GM21825 (cell line): Measurements from ENCODE around the gene KCTD2.
"Not testable (repeated sequence)": the region's sequence is repeated elsewhere in the genome, so short reads cannot be mapped to it uniquely, and the experiment has no call there.

Source experiments
- ATAC-seq: cut with Tn5 transposase; IDR thresholded peaks from one replicate; pipeline ENCODE4 v1.9.1; 2021; ENCODE audit warnings: mild to moderate bottlenecking, moderate library complexity; ENCODE audit not compliant: unreplicated experiment

The KCTD2 gene

DNA sequence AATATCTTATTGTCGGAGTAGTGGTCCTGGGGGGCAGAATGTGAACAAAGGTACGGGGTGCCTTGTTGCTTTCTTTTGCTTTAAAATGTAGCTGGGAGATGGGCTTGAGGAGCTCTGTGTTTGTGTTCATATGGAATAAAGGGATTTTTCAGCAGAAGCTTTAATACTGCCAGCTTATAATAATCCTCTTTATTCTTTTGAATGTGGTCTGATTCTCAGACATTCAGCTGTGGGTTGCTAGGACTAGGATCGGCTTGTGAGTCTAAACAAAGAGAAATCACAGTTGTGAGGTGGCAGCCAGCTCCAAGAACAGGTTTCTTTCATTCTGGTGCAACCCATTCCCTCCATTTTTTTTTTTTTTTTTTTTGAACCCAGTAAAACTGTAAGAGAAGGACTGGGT, 27.3 kb upstream of the KCTD2 start:
- ATAC-seq: no peak

DNA sequence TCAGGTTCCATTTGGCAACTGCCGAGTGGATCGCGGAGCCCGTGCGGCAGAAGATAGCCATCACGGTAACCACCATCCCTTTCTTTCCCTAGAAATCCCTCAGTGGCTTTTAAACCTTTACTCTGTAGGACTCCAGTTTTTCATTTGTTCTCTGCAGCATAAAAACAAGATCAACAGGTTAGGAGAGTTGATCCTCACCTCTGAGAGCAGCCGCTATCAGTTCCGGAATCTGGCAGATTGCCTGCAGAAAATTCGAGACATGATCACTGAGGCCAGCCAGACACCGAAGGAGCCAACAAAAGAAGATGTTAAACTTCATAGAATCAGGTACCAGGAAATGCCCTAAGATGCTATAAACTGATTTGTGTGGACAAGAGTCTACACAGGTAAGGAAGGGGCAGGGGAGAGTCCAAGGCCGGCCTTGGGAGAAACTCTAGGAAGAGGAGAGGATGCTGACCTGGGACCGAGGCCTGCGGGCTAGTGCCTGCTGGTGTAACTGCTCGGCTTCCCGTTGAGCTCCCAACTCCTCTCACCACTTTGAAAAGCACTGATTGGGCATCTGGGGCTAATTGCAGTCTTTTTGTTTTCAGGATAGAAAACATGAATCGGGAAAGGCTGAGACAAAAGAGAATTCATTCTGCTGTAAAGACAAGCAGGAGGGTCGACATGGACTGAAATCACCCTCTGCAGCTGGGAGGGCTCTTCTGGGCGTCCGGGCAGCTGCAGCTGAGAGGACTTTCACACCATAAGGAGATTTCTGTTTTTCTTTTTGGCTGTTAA, 26.5 kb upstream of the KCTD2 start:
- ATAC-seq: no peak

DNA sequence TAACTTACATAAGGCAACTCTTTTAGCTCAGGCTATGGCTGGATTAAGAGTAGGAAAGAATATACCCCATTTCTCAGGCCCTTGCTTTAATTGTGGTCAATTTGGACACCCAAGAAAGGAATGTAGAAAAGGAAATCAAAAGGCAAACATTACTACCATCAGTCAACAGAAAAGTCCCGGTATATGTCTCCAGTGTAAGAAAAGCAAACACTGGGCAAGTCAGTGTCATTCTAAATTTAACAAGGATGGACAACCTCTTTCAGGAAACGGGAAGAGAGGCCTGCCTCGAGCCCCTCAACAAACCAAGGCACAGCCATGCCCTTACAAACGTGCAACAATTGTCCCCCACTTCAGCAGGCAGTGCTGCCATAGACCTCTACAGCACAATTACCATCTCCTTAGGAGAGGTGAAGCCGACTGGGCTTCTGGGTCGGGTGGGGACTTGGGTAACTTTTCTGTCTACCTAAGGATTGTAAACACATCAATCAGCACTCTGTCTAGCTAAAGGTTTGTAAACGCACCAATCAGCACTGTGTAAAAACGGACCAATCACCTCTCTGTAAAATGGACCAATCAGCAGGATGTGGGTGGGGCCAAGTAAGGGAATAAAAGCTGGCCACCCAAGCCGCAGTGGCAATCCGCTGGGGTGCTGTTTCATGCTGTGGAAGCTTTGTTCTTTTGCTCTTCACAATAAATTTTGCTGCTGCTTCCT, 22.2 kb upstream of the KCTD2 start:
- ATAC-seq: no peak

DNA sequence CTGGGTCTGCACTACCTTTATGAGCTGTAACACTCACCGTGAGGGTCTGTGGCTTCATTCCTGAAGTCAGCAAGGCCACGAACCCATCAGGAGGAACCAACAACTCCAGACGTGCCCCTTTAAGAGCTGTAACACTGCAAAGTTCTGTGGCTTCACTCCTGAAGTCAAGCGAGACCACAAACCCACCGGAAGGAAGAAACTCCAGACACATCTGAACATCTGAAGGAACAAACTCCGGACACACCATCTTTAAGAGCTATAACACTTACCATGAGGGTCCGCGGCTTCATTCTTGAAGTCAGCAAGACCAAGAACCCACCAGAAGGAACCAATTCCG, 21.7 kb upstream of the KCTD2 start:
- ATAC-seq: not testable (repeated sequence)

DNA sequence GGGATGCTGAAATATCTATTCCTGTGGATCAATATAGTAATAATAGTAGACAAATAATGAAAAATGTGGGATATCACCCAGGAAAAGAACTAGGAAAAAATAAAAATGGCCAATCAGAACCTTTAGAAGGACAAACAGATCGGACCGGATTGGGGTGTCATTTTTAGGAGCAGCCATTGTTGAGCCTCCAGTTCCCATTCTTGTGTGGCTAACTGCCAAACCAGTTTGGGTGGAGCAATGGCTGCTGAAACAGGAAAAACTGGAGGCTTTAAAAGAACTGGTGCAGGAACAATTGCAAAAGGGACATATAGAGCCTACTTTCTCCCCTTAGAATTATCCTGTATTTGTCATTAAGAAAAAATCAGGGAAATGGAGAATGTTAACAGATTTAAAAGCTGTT, 20.4 kb upstream of the KCTD2 start:
- ATAC-seq: not testable (repeated sequence)

DNA sequence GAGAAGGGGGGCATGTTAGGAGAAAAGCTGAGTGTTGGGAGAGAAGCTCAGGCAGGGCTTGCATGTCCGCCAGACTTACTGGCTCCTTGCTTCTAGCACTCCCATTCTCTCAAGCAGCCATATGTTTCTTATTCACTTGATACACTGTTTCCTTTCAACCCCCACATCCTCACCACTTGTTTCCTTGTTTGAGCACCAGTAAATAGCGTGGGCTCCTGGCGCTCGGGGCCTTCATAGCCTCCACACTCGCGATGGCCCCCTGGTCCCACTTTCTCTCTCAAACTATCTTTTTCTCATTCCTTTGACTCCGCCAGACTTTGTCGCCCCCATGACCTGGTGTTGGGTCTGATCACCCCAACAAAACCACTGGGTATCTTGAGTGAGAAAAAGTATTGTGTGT, 16.9 kb upstream of the KCTD2 start:
- no peak for ATAC-seq

DNA sequence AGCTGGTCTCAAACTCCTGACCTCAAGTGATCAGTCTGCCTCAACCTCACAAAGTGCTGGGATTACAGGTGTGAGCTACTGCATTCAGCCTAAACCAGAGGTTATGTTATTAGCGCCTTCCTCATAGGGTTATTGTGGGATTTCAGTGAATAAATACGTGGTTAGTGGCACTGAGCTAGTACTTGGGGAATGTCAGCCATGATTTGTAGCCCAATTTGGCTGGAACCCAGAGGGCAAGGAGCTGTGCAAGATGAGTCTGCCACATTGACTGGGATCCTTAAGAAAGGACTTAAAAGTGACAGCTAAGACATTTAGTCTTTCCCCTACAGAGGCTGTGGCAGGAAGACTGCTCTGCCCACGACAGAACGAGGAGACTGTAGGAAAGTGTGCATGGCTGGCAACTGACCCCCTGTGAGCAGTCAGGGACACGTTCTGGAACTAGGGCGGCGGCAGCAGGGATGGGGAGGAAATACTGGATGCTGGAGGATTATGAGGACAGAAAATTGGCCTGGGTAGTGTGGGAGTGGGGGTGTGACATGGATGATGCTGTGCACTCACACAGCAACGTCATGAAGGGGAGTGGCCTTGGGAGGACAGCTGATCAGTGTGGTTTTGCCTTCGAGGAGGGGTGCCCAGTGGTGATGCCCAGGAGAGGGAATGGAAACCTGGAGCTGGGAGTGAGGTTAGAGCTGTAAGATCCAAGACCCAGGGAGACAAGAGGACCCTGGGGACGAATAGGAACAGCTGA, 14.9 kb upstream of the KCTD2 start:
- ATAC-seq: peak; percentile 33

DNA sequence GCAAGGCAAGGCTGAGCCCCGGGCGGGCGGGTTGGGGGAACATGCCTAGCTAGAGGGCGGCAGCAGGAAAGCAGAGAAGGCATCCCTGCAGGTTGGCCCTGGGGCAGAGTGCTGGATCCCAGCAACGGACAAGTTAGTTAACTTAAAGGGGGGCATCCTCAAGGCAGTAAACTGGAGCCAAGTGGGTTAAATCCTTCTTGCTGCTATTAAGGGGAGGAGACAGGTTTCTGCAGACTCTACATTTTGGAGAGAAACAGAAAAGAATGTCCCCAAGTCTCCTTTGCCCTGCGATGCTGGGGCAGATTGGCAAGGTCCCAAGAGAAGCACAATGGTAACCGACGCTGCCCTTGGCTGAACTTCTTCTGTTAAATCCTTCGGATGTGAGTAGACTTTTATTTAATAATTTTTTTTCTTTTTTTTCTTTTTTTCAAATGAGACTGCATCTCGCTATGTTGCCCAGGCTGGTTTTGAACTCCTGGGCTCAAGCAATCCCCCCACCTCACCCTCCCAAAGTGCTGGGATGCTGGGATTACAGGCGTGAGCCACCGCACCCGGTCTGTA, 14.2 kb upstream of the KCTD2 start:
- ATAC-seq: no peak

DNA sequence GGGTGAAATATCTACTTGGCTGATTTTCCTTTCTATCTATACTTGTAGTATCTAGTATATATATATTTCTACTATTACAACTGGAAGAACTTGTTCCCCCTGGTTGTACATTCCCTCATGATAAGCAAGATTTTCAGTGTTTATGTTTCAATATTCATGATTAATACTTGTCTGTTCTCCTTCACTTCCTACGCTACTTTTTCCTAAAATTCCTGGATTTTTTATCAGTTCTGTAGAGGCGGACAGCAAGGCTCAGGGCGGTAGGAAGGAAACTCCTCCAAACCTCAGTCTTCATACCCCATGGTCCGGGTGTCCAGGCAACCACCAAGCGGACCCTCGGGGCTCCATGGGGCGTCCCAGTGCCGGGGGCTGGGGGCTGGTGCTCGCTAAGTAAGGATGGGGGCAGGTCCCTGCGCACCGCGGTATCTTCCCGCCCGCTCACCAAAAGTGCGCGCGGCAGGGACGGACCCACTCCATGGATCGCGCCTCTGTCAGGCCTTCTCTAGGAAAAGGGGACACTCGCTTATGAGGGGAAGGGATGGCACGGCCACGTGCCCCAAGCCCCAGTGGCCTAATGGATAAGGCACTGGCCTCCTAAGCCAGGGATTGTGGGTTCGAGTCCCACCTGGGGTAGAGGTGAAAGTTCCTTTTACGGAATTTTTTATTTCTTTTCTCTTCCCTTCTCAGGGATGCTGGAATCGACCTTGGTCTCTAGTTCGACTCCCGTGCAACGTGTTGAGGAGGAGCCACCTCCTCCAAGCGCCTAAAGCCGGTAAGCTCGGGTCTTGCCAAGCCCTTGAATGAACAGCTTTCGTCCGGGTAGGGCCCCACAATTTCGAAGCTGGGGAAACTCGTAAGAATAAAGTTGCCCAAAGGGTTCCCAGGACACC, 13.4 kb upstream of the KCTD2 start:
- ATAC-seq: peak; percentile 51

DNA sequence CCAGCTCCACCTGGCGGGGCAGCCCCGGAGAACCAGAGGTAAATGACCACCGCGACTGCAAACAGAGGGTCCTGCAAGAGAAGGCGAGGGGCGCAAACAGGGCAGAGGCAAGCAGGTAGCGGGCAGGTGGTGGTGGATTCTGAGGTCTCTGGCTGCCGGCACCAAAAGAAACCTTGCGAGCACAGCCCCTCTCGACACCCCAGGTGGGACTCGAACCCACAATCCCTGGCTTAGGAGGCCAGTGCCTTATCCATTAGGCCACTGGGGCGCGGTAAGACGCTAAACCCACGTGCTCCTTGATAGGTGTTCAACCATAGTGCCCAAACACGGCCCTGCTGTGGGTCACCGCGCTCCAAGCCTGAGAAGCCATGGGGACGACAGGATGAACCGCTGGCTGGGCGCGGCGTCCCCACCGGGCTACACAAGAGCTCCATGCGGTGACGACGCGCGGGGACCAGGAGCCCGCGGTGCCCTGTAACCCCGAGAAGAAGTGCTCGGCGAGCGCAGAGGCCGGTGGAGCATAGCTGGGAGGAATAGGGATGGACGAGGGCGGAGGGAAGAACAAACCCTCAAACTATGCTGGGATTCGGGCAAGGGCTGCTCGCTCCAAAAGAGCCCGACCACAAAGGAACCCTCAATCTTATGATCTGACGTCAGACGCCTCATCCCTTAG, 12.7 kb upstream of the KCTD2 start:
- ATAC-seq: peak; percentile 57

DNA sequence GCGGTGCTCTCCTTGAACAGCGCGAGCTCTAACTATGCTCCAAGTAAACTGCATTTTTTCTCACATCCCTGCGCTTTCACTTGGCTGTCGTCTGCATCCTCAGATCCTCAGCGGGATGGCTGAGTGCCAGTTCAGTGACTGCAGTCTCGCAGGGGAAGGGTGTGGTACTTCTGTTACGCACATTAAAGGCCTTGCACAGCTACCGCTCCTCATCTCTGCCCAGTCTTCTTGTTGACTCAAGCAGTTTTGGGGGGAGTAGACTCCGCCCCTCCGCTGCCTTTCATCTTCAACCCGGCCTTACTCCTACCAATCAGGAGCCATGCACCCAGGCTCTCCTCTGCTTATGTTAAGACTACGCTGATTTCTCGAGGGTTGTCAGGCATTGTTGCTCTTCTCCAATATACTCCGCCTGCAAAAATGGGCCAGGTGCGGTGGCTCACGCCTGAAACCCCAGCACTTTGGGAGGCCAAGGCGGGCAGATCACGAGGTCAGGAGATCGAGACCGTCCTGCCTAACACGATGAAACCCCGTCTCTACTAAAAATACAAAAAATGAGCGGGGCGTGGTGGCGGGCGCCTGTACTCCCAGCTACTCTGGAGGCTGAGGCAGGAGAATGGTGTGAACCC, 10.3 kb upstream of the KCTD2 start:
- ATAC-seq: no peak

DNA sequence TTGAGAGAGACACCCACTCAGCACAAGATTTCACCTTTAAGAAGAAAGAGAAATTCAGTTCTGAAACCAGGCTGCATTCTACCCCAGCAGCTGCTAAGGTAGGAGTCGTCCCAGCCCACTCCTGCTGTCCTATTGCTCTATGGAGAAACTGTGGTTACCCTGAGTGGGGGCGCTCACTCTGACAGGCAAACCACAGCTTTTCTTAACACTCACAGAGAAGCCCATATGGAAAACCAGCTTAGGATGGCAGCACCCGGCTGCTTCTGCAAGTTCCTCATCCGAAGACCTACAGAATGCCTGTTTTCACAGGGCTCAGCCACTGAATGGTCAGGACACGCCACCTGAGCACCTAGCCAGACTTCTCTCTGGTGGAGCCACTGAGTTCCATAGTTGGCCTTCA, 7.8 kb upstream of the KCTD2 start:
- ATAC-seq: no peak

DNA sequence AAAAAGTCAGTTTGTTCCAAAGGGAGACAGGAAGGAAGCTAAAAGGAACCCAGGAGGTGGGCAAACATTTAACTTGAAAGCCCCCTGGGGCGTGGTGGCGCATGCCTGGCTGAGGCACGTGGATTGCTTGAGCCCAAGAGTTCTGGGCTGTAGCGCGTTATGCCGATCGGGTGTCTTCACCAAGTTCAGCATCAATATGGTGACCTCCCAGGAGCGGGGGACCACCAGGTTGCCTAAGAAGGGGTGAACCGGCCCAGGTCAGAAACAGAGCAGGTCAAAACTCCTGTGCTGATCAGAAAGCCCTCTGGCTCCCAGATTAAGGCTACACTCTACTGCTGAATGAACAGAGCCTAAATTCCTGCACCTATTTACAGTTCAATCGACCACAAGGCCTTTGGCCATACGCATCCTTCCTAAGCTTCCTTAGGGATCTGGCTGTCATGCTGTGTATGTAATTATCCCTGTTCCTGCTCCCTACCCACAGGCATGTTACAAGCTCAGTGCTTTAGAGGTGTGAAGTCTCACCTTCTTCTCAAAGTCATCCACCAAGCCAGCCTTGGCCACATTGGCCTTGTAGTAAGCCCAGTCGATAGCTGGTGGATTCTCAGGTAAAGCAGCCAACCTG, 5.3 kb upstream of the KCTD2 start:
- ATAC-seq: no peak

DNA sequence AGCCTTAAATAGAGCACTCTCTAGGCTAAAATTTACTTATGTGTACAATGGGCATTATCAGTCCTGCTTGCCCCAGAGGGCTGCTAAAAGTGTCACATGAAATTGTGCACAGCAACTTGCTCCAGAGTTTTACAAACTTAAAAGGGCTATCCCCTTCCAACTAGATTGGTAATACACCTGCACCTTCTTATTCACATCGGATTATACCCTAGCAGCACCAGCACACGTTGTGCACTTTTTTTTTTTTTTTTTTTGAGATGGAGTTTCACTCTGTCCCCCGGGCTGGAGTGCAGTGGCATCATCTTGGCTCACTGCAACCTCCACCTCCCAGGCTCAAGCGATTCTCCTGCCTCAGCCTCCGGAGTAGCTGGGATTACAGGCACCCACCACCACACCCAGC, 3.2 kb upstream of the KCTD2 start:
- not testable (repeated sequence) for ATAC-seq

DNA sequence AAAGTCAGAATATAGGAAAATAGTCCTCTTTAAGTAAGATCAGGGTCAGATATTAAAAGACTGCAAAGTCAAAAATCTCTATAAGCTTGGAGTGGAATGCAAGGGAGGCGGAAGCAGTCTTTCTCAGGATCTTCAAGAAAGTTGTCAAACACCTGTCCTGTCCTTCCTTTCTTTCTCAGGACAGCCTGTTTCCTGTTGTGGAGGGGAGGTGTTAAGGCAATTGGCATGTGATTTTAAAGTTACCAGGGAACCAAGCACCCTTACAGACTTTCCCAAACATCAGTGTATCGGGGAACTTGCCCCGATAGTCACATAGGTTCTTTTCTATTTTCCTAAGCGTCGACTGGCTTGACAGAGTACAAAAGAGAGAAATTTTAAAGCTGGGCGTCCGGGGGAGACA, 2.3 kb upstream of the KCTD2 start:
- no peak for ATAC-seq

DNA sequence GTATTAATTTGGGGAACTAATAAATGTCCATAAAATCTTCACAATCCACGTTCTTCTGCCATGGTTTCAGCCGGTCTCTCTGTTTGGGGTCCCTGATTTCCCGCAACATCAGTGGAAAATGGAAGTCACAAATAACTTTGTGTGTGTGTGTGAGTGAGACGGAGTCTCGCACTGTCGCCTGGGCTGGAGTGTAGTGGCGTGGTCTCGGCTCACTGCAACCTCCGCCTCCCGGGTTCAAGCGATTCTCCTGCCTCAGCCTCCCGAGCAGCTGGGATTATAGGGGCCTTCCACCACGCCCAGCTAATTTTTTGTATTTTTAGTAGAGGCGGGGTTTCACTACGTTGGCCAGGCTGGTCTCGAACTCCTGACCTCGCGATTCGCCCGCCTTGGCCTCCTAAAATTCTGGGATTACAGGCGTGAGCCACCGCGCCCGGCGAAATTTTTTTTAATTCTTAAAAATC, 1.0 kb upstream of the KCTD2 start:
- ATAC-seq: not testable (repeated sequence)

DNA sequence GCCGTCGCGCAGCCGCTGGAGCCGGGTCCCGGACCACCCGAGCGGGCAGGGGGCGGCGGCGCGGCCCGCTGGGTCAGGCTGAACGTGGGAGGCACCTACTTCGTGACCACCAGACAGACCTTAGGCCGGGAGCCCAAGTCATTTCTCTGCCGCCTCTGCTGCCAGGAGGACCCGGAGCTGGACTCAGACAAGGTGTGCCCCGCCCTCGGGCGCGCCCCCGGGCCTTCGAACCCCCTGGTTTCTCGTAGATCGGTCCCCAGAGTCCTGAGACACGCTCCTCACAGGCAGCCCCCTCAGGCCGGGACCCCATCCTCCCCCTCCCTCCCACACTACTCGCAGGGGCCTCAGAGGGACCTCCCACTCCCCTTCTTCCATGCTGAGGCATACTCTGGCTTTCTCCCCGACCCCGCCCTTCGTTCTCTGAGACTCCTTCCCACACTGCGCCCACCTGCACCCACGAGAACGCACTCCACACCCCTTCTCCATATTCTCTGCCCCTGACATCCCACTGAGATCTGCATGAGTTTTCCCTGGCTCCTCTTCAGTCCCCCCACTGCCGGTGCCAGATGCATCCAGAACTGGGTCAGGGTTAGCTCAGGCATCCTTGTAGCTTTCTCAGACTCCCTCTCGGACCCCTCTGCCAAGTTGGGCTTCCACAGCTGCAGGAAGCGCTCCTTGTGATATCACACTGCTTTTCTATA, 523 bp downstream of the KCTD2 start:
- peak; percentile 26 for ATAC-seq

DNA sequence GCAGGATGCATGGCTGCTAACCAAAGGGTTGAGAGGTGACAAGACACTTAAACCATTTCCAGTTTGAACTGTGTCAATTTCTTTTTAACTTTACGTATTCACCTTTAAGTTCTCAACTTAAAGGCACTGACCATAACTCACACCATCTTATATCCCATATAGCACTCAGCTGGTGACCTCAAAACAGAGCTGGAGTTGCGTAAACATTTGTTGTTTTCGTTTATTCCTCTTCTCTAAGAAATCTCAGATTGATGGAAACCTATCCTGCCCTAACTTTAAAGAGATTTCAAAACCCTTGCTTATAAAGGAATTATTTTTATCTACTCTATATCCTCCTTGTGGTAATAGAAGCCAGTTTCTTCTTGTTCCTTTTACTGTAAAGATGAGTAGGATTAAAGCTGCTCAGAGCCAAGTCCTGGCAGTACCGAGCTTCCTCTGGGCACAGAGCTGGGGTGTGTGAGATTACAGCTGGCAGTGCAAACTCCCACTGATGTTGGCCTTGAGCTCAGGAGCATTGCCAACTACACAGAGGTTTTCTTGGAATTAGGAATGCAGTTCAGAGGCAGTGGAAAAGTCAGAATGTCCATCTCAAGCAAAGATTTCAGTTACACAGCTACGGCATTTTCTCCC, 1.3 kb downstream of the KCTD2 start:
- no peak for ATAC-seq
